Fibroblast of the aortic adventitia (primary cell): ENCODE measurements around the gene HSD11B1L. TPM values are rescaled to one million over a fixed set of nuclear protein-coding genes. Genes with fewer than 3 reads are reported as not detected.

Experiments
- DNase-seq: peaks from one replicate; pipeline ENCODE4 v3.0.0-alpha.2; 2010; ENCODE audit warnings: low read depth
- H3K4me3 ChIP-seq: 2 replicates; pipeline ENCODE4 v1.5.1; 2011; ENCODE audit warnings: low read depth, mild to moderate bottlenecking, control low read depth, low read length, moderate library complexity
- CTCF ChIP-seq: IDR thresholded peaks from 2 replicates; pipeline ENCODE4 v1.5.1; 2011; ENCODE audit warnings: mild to moderate bottlenecking, low read length, control low read depth, inconsistent platforms; ENCODE audit not compliant: insufficient read depth
- total RNA-seq: library from RNA; depleted of rRNA; stranded (reverse); fragments of >200 nt; gene quantifications from 2 replicates; pipeline ENCODE4 v1.2.3, GENCODE V29; 2012; ENCODE audit warnings: low replicate concordance

Gene HSD11B1L
- total RNA-seq, 1 donor, result 10.8 TPM

- no peak for DNase-seq
- no peak overlapping the region for H3K4me3 ChIP-seq
- TF ChIP-seq CTCF, result no peak
Observed at GRCh38 chr19:5707576-5708575, 27.0 kb downstream of the HSD11B1L start.

- no peak for TF ChIP-seq CTCF
- DNase-seq, result no peak
- H3K4me3 ChIP-seq, result no peak overlapping the region
Observed at GRCh38 chr19:5711025-5711424, 30.2 kb downstream of the HSD11B1L start.

GRCh38 chr19:5711713-5712161 lies 30.9 kb downstream of the HSD11B1L start:
- TF ChIP-seq CTCF, result no peak
- DNase-seq, result no peak
- no peak overlapping the region for H3K4me3 ChIP-seq

DNA sequence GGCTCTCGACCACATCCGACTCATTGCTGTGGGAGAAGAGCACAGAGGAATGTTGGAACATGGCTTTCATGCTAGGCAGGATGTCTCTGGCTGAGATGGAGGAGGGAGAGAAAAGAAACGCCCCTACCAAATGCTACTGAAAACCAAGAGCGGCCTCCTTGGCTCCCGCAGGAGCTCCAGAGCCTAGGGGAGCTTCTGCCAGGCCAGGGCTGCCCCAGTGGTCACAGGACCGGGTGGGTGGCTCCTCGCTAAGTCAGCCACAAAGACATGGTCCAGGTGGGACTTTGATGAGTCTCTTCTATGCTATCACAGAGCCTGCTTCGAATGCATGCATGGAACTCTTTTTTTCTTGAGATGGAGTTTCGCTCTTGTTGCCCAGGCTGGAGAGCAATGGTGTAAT lies 32.4 kb downstream of the HSD11B1L start:
- no peak for DNase-seq
- no peak for TF ChIP-seq CTCF

DNA sequence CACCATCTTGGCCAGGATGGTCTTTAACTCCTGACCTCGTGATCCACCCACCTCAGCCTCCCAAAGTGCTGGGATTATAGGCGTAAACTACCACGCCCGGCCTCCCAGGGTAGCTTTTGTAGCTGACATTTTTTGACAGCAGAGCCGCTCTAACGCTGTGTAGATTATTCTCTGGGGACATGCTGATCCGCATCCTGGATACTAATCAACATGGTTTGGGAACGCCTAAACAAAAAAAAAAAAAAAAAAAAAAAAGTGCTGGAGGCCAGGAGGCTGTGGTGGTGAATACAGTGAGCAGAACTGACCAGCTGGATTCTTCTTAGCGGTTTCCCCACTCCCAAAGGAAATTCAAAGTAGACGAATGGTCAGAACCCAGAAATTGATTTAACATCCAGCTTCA lies 34.0 kb downstream of the HSD11B1L start:
- no peak overlapping the region for H3K4me3 ChIP-seq
- DNase-seq, result no peak
- TF ChIP-seq CTCF, result no peak

More for the DNA sequence above, 32.4 kb downstream of the HSD11B1L start:
- H3K4me3 ChIP-seq, result no peak overlapping the region

DNA sequence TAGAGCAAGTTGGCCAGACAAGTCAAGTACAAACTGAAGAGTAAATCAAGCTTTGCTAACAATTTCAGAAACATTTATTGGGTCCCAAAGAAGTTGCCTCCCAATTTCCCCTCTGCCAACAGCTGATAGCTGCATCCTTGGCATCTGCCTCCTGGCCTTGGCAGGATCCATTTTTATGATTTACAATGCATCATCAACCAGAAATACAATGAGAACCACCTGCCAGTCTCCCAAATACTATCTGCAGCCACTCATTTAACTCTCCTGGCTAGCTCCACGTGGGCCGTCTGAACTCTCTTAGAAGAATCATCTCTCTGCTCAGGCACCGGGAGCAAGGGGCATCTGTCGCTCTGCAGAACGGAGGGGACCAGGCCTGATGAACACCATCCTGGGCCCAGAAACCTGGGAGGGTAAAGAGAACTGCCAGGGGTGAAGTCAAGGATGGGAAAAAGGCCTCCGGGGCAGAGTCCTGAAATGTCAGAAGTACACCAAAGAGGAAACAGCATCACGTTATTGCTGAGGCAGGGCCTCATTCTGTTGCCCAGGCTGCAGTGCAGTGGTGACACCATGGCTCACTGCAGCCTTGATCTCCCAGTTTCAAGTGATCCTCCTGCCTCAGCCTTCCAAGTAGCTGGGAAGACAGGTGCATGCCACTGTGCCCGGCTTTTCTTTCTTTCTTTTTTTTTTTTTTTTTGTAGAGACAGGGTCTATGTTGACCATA lies 36.5 kb downstream of the HSD11B1L start:
- H3K4me3 ChIP-seq, result peak overlapping the region; percentile 95
- no peak for TF ChIP-seq CTCF
- no peak for DNase-seq
